Pons (tissue), 1 donor: ENCODE data around the gene CIROP.

Experiments
- DNase-seq: peaks from one replicate; pipeline ENCODE4 v3.0.0-alpha.2; 2016; ENCODE audit warnings: low spot score

Gene CIROP

DNA sequence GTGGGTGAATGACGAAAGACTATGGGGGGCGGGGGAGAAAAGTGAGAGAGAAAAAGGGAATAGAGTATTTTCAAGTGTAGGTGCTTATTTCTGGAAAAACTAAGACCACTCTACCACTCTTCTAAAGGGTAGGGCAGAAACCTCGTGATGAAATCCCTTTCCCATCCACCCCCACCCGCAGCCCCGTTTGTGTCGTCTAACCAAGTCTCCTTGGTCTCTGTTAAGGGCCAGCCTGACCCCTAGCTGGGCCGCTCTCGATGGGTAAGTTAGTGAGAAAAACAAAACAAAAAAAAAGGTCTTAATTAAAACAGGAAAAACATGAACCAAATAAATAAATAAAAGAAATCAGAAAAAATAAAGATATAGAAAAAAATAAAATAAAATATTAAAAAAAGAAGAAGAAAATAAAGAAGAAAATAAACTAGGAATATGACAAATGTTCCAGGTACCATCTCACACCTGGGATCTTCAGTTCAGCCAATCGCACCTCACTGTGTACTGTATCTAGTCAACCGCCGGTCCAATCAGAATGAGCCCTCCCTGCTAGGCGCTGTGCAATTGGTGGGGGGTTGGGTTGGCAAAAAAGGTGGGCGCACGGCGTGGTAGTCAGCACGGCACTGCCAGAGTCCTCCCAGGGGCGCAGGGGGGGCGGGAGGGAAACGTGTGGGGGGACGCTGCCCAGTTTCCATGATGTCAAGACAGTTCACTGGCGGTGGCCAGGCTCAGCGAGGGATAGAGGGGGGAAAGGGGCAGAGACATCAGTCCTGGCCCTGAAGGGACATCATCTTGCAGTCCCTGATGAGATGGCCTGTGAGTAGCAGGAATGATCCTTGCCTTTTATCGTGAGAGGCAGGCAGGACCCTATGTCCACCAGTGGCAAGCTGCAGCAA is 37.7 kb downstream of the CIROP start:
- no peak for DNase-seq

DNA sequence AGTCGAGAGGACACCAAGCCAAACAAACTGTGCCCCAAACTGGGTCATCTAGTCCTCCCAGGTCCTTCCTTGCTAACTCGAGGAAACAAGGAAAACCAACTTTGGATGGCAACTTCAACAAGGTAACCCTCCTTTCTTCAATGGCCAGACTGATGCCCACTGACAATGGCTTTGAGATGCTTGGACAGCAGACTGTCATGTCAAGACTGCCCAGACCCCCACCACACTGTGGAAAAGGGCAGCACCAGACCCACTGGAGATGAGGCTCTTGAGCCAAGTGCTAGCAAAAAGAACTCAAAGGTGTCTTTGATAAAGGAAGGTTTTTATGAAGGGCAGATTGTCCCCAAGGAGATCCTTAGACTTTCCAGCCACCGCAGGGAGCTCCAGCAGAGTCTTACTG is 38.4 kb downstream of the CIROP start:
- DNase-seq: no peak

DNA sequence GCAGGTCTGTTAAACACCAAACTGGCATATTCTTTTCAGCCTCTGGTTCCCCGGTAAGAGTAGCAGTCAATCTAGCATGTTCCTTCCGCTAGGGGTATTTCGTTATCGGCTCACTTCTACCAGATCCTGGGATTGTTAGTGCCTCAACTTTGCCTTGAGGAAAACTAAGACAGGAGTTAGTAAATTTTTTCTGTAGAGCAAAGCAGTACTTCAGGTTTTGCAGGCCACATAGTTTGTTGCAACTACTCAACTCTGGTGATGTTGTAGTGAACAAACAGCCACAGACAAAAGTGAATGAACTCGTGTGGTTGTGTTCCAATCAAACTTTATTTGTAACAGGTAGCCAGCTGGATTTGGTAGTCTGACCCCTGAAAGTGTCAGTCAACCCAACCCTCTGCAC is 41.2 kb downstream of the CIROP start:
- DNase-seq: no peak

DNA sequence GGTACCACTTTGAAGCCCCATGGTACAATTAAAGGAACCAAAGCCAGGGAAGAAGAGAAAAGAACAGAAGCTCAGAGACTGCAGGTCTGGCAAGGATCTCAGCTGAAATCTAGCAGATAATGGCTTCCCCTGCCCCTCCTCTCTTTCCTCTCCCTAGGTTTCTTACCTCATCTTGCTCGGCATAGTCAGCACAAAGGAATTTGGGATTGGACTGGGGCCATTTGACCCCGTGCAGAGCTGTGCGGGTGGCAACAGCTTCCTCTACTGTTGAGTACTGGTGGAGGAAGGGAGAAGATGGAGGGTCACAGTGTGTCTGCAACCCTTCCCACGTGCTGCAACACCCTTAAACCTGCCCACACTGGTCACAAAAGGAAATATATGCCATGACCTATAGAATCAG is 42.8 kb downstream of the CIROP start:
- DNase-seq: no peak

DNA sequence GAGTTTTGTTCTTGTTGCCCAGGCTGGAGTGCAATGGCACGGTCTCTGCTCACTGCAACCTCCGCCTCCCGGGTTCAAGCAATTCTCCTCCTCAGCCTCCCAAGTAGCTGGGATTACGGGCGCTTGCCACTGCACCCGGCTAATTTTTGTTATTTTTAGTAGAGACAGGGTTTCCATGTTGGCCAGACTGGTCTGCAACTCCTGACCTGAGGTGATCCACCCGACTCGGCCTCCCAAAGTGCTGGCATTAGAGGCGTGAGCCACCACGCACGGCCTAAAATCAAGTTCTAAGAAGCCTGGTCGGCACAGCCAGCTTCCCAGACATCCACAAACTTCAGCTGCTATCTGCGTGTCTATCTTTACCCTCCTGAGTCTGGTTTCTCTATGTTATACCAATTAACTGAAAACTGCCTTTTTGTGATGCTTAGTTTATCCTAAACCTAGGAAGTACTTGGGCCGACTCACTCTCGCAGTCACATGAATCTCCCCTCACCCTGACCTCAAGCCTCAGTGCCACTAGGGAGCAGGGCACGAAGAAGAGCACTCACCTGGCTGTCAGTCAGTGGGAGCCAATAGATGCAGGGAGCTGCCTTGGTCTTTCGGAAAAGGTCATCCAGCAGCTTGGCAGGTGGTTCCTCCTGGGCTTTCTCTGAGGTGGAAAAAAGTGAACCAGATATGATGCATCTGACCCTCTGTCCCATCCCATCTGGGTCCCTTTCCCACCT is 44.1 kb downstream of the CIROP start:
- no peak for DNase-seq

DNA sequence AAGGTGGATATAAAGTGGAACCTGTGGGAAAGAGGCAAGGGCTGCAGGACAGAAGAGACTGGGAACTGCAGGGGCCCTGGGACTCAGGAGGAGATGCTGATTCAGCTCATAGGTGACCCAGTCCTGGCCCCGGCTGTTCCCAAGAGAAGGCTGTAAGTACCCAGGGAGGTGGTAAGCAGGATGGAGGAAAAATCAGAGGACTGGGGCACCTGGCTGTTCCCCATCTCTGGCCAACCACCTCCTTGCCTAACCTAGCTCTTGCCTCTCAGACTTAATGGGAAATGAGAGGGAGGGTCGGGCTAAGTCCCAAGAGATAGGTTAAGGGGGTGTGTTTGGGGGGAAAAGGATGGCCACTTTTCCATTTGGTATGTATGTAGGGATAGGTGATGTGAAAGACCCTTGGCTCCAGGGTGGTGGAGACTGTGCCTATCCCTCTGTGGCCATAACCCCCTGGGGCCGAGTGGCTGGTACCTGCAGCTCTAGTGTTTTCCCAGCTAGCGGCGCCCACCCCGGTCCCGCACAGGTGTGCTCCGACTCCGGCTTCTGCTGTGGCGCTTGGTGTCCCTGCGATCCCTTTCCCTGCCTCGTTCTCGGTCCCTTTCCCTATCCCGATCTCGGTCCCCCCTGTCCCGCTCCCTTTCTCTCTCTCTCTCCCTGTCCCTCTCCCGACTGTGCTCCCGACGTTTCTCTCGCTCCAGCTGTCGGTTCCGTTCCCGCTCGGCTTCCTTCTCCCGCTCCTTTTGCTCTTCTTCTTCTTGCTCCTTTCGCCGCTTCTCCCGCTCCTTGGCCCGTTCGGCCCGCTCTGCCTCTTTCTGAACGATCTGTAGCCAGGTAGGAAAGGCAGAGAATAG is 45.9 kb downstream of the CIROP start:
- no peak for DNase-seq

DNA sequence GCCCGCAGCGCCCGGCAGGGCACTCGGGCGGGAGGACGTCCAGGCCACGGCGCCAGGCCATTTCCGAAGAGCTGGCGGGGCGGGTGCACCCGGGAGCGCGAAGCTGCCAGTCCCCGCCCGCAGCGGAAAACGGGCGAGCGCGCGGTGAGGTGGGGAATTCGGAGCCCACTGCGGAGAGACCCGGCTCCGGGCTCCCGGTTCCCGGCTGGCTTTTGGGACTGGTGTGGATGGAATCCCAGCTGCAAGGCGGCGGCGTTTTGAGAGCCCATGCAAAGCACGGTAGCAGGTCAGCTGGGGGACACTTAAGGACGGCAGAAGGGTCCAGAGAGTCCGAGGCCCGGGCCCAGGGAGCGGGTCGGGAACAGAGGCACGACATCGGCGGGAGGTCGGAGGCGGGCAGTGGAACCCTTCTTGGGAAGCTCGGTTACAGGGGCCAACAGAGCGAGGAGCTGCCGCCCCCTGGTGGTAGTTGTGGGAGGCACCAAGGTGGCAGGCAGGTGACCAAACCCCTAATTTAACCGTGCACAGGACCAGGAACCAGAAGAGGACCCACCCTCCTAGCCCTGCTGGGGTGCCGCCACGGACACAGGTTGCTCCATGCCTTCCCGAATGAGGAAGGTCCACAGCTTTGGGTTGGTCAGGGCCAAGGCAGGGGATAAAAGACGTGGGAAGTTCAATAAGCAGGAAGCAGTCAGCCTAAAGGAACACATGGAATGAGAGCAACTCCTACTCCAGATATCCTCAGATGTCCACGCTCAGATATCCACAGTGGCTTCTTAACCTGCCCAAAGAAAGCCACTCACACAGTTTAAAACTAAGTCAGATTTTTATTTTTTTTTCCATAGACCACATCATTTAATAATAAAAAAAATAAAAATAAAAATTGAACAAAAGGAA is 46.8 kb downstream of the CIROP start:
- DNase-seq: peak; percentile 75

DNA sequence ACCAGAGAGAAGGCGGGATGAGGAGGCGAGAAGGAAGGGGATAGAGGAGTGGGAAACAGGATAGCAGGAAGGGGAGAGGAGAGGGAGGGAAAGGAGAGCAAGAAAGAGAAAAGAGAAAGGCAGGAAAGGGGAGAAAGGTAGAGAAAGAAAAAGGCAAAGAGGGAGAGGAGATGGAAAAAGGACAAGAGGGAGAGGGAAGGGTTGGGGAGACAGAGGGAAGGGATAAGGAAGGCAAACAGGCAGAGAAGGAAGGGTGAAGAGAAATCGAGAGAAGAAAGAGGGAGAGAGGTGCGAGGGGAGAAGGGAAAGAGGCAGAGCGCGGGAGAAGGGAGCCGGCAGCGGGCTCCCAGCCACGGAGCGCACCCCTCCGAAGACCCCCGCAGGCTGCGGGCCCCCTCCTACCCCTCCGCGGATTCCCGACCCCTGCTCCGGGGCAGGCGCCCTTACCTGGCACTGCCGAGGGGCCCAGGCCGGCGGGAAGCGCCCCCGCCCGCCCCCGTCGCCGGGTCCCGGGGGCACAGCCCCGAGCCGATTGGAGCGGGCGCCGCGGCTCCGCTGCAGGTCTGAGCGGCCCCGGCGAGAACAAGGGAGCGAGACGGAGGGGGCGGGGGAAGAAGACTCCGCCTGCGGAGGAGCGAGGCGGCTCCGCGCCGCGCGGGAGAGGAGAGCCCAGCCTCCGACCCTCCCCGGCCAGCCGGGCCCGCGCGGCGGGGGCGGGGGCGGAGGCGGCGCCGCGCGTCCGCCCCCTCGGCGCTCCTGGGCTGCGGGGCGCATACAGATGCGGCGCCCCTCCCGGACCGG is 47.6 kb downstream of the CIROP start, which contains the start of gene CDH24:
TSS of gene CDH24 (minus strand) at position 565 of the 801 bp plus-strand sequence. CDS start 1,787 bp downstream, outside the sequence.
- no peak for DNase-seq

DNA sequence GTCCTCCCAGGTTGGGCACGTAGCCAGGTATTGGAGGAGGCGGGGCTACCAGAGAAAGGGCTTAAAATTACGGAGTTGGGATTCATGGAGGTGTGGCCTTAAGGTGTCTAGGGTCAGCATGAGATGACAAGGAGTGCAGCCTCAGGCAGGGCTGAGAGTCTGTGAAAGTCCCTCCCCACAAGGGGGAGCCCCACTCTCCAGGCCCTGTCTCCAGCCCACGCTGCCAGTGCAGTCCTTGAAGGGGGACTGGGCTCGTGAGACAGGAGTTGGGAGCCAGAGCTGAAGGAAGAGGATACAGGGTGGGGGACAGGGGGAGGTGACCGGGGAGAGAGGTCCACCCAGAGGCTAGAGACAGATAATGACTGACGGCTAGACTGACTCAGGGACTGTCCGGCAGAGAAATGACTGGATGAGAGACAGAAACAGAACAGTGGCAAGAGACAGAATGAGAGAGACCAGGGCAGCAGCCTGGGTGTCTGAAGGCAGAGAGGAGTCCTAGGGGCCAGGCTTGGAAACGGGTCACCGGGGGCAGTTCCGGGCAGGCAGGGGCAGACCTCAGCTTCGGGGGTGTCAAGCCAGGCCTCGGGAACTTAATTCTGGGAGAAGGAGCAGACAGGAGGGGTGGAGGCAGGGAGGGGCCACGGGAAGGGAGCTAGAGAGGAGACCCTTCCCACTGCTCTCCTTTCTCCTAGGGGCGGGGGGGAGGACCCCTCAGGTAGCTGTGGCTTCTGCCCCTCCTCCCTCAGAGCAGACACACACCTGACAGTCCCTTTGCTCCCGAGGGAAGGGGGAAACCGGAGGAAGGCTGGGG is 48.4 kb downstream of the CIROP start:
- DNase-seq: peak; percentile 53

DNA sequence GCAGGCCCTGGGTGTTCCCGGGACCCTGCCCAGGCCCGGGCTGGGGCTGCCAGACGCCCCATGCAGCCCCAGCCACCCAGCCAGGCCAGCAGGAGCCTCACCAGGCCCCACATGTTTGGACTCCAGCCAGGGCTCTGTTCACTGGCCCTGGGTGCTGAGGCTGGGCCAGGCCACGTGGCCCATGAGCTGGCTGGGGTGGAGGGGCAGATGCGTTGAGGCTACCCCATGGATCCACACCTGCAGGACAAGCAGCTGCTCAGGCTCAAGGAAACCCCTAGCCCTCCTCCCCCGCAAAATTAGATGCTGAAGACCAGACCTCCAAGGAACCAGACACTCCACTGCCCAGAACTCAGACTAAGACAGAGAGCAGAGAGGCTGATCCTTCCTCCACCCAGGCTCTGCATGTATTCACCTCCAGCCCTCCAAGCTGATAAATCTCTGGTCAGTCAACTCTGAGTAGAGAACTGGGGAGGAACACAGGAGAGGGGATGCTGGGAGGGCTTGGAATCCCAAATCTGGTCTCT is 49.1 kb downstream of the CIROP start:
- DNase-seq: no peak

DNA sequence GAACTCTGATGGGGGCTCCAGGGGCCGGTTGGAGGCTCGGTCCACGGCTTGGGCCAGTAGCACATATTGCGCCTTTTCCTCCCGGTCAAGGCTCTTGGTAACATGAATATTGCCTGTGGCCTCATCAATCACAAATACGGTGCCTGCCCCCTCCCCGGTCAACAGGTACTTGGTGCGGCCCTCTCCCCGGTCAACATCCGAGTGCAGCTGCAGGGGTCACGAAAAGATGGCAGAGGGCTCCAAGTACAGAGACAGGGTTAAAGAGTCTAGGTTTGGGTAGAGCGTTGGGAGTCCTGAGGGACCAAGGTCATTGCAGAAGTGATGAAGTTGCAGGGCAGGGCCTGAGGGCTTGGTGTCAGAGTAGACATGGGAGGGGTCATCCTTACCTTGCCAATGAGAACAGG is 49.6 kb downstream of the CIROP start:
- no peak for DNase-seq

DNA sequence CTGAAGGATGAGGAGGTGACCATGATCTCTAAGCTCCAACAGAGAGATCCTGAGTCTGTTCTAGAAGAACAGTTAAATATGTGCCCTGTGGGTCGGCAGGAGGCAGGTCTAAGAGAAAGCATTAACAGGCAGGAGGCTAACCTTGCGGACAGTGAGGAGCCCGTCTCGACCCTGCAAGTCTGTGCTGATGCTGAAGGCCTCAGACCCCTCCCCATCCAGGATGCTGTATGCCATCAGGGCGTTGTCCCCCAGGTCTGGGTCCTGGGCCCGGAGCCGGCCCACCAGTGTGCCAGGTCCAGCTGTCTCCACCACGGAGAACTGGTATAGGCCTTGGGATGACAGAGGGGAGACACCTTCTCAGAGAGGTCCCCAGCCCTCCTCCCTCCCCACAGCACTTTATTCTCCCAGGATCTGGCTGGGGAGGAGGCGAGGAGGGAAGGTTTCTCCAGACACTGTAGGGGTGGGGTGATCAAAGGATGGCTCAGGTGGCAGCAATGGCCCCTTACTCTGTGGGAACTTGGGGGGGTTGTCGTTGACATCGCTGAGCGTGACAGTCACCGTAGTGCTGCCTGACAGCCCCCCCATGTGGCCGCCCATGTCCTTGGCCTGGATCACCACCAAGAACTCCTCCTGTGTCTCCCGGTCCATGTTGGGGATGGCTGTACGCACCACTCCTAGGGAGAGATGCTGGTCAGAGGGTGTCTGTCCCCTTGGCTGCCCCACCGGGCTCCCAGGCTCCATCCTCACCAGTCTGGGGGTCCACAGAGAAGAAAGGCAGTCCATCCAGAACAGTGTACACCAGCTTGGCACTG is 50.6 kb downstream of the CIROP start:
- DNase-seq: no peak

DNA sequence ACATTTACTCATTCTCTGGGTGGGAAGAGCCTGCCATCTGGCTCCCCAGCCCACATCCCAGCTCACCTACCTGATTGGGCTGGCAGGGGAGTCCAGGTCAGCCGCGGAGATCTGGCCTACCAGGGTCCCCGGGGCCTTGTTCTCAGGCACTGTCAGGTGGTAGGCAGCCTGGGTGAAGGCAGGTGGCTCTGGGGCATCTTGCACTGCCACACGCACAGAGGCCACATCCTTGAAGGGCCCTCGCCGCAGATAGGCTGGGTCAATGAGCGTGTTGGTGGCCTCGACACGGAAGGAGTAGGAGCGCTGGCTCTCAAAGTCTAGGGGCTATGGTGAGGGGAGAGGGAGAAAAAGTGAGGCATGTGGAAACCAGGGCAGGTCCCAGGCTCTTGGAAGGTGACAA is 51.4 kb downstream of the CIROP start:
- DNase-seq: no peak

DNA sequence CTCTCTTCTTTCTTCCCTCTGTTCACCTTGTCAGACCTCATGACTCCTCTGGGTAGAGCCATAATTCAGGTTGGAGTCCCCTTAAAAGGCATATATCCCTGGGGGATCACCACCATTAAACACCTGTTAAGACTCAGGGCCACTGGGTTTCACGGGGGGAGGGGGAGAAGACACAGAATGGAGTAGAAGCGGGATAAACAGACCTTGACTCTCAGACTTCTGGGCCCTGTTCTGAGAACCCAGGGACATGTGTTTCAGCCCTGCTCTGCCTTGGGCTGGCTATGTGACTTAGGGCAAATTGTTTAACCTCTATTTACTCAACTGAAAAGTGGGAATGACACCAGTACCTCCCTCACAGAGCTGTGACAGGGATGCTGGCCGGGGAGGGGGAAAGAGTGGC is 52.1 kb downstream of the CIROP start:
- DNase-seq: no peak

DNA sequence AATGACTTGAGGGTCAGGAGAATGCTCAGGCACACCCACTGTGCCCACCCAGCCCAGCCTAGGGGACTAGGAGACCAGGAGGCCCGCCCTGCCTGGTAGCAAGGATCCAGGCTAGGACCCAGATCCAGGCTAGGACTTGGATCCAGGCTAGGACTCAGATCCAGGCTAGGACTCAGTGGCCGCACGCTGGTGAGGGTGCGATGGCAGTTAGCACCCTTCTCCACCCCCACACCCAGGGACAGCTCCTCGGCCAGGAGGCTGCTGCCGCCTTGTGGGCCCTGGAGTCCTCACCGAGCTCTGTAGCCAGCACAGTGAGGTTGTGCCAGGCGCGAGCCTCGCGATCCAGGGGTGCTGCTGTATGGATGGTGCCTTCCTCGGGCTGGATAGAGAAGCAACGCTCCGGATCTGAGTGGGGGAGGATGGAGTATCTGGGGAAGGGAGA is 52.6 kb downstream of the CIROP start:
- DNase-seq: no peak

DNA sequence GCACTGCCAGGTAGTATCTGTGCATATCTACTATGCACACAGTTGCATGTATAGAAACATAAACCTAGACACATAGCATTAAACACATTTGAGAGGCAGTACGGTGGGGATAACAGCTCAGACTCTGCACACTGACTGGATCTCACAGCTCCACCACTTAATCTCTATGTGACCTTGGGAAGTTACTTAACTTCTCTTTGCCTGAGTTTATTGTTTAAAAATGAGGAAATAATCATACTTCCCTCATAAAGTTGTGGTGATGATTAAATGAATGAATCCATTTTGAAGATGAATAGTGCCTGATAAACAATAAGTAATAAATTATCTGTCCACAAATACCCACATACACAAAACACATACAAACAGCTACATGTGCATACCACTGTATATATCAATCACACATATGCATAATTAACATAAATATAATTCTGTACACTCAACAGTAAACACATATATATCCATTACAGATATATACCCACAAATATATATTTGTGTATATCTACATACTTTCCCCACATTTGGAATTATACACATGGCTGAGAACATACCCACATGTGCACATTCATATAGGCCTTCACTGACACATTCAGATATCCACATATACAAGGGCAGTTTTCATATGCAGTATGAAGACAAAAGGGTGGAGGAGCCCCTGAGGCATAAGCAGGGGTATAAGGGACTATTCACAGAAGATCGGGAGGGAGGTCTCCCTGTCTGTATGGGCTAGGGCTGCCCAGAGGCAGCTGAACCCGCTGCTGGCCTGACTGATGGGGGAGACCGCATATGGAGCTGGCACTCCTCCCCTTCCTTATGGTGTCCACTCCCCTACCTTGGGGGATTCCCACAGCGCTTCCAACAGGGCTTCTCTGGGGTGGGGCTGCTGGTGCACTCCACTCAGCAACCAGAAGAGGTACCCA is 53.4 kb downstream of the CIROP start:
- no peak for DNase-seq
